ENCODE data around the gene BSG. TPM values are rescaled to one million over a fixed set of nuclear protein-coding genes. Genes with fewer than 3 reads are reported as not detected.

Gene BSG
- total RNA-seq, 1 experiment from 2014 or later = 354 TPM

GRCh38 chr19:532561-533363, 39.6 kb upstream of the BSG start:
- H3K27ac Mint-ChIP-seq (ENCODE audit: unreplicated experiment) = no peak overlapping the region
- no peaks in the 10 kb centered on the region for H3K9me3 Mint-ChIP-seq (ENCODE audit: low read depth, unreplicated experiment)
- H3K4me3 Mint-ChIP-seq (ENCODE audit: low read depth, unreplicated experiment) = peak overlapping the region; percentile 74
- no peaks in the 10 kb centered on the region for H3K27me3 Mint-ChIP-seq (ENCODE audit: unreplicated experiment)
- intact Hi-C loops (cut with micrococcal nuclease; ENCODE audit: unreplicated experiment) = no loop called here
- H3K4me1 Mint-ChIP-seq (ENCODE audit: low read depth, unreplicated experiment) = peaks cover 9% of the 10 kb centered on the region
- CTCF ChIA-PET = interaction anchor here (1.0 kb wide), 1 partner anchor 22 kb away, joined by 3 read pairs; no protein-coding TSS in a partner anchor
- H3K36me3 Mint-ChIP-seq (ENCODE audit: insufficient read depth, unreplicated experiment) = peaks cover 39% of the 10 kb centered on the region
- TSS peak; percentile 46 for BruUV-seq (replicated peaks)
- peak; percentile 48 for DNase-seq
- peak; percentile 18 for TF ChIP-seq CTCF (IDR thresholded peaks at IDR 0.05; ENCODE audit: unreplicated experiment)

- CTCF ChIA-PET = interaction anchor here (0.7 kb wide), 1 partner anchor 23 kb away, joined by 3 read pairs; no protein-coding TSS in a partner anchor
- no TSS peak for BruUV-seq (replicated peaks)
- no peaks in the 10 kb centered on the region for H3K27me3 Mint-ChIP-seq (ENCODE audit: unreplicated experiment)
- H3K27ac Mint-ChIP-seq (ENCODE audit: unreplicated experiment) = no peak overlapping the region
- H3K9me3 Mint-ChIP-seq (ENCODE audit: low read depth, unreplicated experiment) = no peaks in the 10 kb centered on the region
- H3K36me3 Mint-ChIP-seq (ENCODE audit: insufficient read depth, unreplicated experiment) = peaks cover 42% of the 10 kb centered on the region
- no peak for DNase-seq
- H3K4me1 Mint-ChIP-seq (ENCODE audit: low read depth, unreplicated experiment) = peaks cover 9% of the 10 kb centered on the region
- peak overlapping the region; percentile 74 for H3K4me3 Mint-ChIP-seq (ENCODE audit: low read depth, unreplicated experiment)
- TF ChIP-seq CTCF (IDR thresholded peaks at IDR 0.05; ENCODE audit: unreplicated experiment) = no peak
- intact Hi-C loops (cut with micrococcal nuclease; ENCODE audit: unreplicated experiment) = no loop called here
Measured at GRCh38 chr19:533364-534058, 38.9 kb upstream of the BSG start.

- no peak for DNase-seq
- CTCF ChIA-PET = interaction anchor here (0.7 kb wide), 1 partner anchor 23 kb away, joined by 3 read pairs; no protein-coding TSS in a partner anchor
- Mint-ChIP-seq H3K4me3 (ENCODE audit: low read depth, unreplicated experiment) (peak overlapping the region; percentile 74), H3K4me1 (ENCODE audit: low read depth, unreplicated experiment) (peaks cover 9% of the 10 kb centered on the region), H3K27ac (ENCODE audit: unreplicated experiment) (no peak overlapping the region), H3K36me3 (ENCODE audit: insufficient read depth, unreplicated experiment) (peaks cover 47% of the 10 kb centered on the region), H3K27me3 (ENCODE audit: unreplicated experiment) (no peaks in the 10 kb centered on the region), H3K9me3 (ENCODE audit: low read depth, unreplicated experiment) (no peaks in the 10 kb centered on the region)
- BruUV-seq (replicated peaks) = no TSS peak
- TF ChIP-seq CTCF (IDR thresholded peaks at IDR 0.05; ENCODE audit: unreplicated experiment) = no peak
- intact Hi-C loops (cut with micrococcal nuclease; ENCODE audit: unreplicated experiment) = no loop called here
Measured at GRCh38 chr19:534088-534487, 38.3 kb upstream of the BSG start.

GRCh38 chr19:535017-535835, 37.2 kb upstream of the BSG start:
- H3K4me1 Mint-ChIP-seq (ENCODE audit: low read depth, unreplicated experiment) = peaks cover 9% of the 10 kb centered on the region
- CTCF ChIA-PET = interaction anchor here (0.5 kb wide), 1 partner anchor 870 kb away, joined by 3 read pairs; no protein-coding TSS in a partner anchor
- peak; percentile 52 for DNase-seq

More at GRCh38 chr19:535017-535835, 37.2 kb upstream of the BSG start:
- H3K9me3 Mint-ChIP-seq (ENCODE audit: low read depth, unreplicated experiment) = no peaks in the 10 kb centered on the region
- H3K4me3 Mint-ChIP-seq (ENCODE audit: low read depth, unreplicated experiment) = peak overlapping the region; percentile 39
- no TSS peak for BruUV-seq (replicated peaks)
- no peaks in the 10 kb centered on the region for H3K27me3 Mint-ChIP-seq (ENCODE audit: unreplicated experiment)
- H3K27ac Mint-ChIP-seq (ENCODE audit: unreplicated experiment) = peak overlapping the region; percentile 42
- intact Hi-C loops (cut with micrococcal nuclease; ENCODE audit: unreplicated experiment) = no loop called here
- peaks cover 48% of the 10 kb centered on the region for H3K36me3 Mint-ChIP-seq (ENCODE audit: insufficient read depth, unreplicated experiment)
- no peak for TF ChIP-seq CTCF (IDR thresholded peaks at IDR 0.05; ENCODE audit: unreplicated experiment)

Measured in Calu3 (cell line).